Measurements from ENCODE around the gene ZPR1.

The ZPR1 gene

GRCh38 chr11:116750070-116750718, 37.6 kb downstream of the ZPR1 start:
- no peak for DNase-seq (ENCODE audit: low read depth)

- DNase-seq (ENCODE audit: low read depth): no peak
Observed at GRCh38 chr11:116742104-116742503, 45.7 kb downstream of the ZPR1 start.

GRCh38 chr11:116740741-116741140, 47.1 kb downstream of the ZPR1 start:
- DNase-seq (ENCODE audit: low read depth): no peak

DNA sequence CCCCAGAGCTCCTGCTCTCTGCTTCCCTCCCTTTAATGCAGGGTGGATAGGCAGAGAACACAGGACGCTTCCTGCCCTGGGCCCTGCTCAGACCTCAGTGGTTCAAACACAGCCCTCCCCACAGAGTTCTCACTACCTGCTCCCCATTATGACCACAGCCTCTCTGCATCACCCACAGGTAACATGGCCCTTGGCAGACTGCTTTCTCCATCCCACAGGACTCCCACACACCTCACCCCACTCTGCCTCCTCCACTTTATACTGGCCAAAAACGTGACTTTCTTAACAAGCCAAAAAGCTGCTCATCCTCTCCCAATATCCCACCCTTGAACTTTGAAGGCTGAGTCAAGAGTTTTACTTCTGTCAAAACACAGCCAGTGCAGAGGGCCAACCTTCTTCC, 48.8 kb downstream of the ZPR1 start:
- no peak for DNase-seq (ENCODE audit: low read depth)

- DNase-seq (ENCODE audit: low read depth): no peak
Observed at GRCh38 chr11:116736763-116737162, 51.1 kb downstream of the ZPR1 start.

DNA sequence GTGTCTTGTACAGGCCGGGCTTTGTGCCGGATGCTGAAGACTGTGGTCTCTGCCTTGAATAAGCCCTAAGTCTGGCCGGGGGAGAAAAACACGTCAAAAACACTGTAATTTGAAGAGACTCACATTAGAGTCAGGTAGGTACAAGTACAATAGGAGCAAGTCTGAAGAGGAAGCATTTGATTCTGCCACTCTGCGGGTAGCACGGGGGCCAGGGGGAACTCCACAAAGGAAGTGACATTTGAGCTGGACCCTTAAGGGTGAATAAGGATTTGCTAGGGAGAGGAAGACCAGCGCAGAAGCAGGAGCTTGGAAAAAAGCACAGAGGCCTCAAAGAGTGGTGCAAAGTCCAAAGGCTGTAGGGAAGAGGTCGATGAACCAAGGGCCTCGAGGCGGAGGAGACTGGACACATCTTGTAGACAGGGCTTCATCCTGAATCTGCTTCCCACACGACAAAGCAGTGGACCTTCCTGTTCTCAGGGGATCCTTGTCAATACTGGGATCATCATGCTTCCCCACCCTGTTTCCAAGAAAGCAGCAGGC, 53.8 kb downstream of the ZPR1 start:
- no peak for DNase-seq (ENCODE audit: low read depth)

DNA sequence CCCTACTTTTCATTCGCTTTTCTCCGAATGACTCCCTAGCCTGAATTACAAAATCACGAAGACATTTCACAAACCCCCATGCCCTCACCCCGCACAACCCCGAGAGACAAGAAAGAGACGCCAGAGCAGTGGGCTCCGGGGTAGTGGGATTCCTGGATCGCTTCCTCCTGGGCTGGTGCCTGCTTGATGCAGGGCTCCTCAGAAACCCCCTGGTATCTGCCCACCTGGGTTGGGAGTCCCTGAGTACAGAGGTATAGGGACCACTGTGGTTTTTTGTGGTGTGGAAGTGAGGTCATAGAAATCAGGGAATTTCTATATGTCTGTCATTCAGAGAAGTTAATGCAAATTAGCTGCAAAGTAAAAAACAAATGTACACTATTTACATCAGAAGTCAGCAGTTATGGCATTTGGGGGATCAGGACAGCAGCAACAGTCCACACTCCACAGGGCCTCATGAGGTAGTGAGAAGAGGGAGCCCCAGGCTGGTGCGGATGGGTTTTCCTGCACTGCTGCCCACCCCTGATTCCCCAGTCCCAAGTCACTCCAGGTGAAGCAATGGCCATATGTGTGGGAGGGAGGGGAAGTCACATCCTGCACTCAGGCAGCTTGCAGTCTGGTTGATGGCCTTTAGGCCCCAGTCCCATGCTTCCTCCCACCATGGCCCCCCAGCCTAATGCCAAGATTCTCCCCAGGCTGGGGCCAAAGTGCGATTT, 54.6 kb downstream of the ZPR1 start:
- no peak for DNase-seq (ENCODE audit: low read depth)

- peak; percentile 35 for DNase-seq (ENCODE audit: low read depth)
Observed at GRCh38 chr11:116732271-116733042, 55.4 kb downstream of the ZPR1 start.

DNA sequence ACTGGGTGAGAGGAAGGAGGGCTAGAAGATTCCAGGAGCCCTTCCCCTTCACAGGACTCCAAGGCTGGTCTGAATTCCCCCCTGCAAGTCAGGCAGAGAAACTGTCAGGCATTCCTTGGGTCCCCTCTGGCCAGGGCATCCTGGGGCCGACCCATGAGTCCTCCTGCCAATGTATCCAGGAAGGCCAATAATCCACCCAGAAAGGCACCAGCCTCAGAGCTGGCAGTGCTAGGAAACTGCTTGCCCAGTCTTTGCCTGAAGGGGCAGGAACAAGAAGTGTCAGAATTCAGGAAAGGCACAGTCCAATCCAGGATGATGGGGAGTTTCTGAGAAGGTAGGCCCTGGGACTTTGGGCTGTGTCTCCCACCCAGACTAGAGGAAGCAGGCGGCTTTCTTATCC, 56.0 kb downstream of the ZPR1 start:
- no peak for DNase-seq (ENCODE audit: low read depth)

- DNase-seq (ENCODE audit: low read depth): no peak
Observed at GRCh38 chr11:116731097-116731761, 56.6 kb downstream of the ZPR1 start.

- no peak for DNase-seq (ENCODE audit: low read depth)
Observed at GRCh38 chr11:116730601-116731000, 57.2 kb downstream of the ZPR1 start.

DNA sequence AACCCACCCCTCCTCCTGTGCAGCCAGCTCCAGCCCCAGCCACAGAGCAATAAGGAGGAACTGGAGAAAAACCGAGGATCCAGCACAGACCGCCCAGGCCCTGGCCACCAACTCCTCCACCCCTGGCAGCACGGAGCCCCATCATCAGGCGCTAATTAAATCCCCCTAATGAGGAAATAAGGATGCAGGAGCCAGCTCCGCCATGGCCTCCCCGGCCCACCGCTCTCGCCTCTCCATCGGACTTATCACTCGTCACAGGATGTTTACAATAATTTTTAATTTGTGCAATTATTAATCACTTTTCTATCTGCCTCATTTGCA, 57.6 kb downstream of the ZPR1 start:
- no peak for DNase-seq (ENCODE audit: low read depth)

DNA sequence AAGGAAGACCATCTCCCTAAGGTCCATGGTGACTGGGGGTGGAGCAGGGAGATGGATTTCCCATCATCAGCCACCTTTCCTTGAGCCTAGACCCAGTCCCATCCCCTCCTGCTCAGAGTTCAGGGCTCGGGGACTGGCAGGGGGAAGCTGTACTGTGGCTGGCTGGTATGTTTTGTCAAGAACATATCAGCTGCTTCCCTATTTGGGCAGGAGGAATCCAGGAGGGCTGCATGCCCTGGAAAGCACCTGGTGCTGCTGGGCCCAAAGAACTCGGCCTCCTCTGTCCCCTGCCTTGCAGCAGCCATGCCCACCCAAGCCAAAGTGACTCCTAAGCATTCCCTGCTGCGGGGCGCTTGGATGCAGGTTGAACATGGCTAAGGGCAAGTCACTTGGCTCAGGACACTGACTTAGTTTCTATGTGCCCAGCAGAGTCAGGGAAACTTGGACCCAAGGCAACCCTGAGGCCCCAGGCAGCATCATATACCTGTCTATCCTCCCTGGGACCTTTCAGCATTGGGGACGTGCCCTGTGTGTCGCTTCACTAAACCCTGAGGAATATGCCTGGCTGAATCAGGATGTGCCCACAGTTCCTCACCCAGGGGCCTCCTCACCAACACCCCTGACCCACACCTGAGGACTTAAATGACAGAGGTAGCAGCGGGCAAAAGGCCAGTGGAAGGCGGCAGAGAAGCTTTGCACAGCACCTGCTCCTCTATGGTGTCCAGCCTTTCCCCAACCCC, 58.2 kb downstream of the ZPR1 start:
- no peak for DNase-seq (ENCODE audit: low read depth)

DNA sequence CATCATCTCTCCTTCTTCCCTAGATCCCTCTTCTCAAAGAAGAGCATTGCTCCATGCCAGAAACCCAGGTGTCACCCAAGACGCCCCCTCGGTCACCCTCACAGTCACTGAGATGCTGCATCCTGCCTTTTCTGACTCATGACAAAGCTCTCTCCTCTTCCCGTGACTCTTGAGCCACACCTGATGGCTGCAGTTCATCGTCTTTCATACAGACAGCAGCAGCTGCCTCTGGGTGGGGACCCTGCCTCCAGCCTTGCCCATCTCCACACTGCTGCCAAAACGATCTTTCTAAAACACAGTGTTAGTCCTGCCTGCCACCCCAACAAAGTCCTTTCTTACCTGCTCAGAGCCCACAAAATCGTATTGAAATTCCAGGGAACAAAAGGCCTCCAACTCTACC, 59.8 kb downstream of the ZPR1 start:
- DNase-seq (ENCODE audit: low read depth): no peak

DNA sequence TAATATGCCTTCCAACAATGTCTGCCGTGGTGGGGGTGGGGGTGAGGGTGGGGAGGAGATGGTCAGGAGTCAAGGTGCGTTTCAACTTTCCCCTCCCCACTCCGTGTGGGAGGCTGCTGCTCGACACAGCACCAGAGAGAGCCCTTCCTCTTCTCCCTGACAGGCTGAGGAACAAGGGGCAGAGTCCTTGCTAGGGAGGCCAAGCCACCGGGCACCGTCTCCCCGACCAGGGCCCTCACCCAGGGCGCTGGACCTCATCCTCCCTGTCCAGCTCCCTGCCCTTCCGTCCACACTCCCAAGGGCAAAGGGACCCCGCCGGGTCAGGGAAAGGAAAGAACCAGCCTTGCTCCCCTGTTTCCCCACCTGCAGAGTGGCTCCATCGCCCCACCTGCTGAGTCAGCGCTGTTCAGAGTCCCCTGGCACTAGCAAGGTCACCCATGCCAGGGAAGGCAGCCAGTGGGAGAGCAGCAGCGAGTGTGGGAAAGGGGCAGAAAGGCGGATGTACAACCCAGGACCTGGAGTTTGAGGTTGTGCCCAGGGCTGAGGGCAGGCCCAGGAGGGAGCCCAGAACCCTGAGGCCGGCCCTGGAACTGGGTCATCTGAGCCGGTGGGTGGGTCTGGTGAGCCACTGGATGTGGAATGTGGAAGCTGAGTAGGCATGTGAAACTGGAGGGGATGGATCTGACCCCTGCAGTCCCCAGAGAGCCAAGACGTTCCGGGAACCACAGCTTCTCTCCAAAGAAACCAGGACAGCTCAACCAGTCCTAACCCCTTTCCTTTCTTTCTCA, 62.2 kb downstream of the ZPR1 start:
- DNase-seq (ENCODE audit: low read depth): no peak

- DNase-seq (ENCODE audit: low read depth): no peak
Observed at GRCh38 chr11:116724813-116725212, 63.0 kb downstream of the ZPR1 start.
